KMS-11 (cell line): ENCODE measurements around the gene PARVA.
"Not testable (repeated sequence)": the region's sequence is repeated elsewhere in the genome, so short reads cannot be mapped to it uniquely, and the experiment has no call there.

Experiments used
- H2AFZ ChIP-seq: fragments of 200-600 bp; sonication (generic); 2 replicates; pipeline ENCODE4 v1.6.1; 2016; ENCODE audit warnings: antibody characterized with exemption, mixed run types, low read depth
- H3K27ac ChIP-seq: fragments of 200-600 bp; sonication (generic); 2 replicates; pipeline ENCODE4 v1.6.1; 2016; ENCODE audit warnings: mild to moderate bottlenecking, mixed run types
- H3K27me3 ChIP-seq: fragments of 200-600 bp; sonication (generic); 2 replicates; pipeline ENCODE4 v1.6.1; 2017; ENCODE audit warnings: mild to moderate bottlenecking, low read depth, mixed run types, moderate library complexity; ENCODE audit not compliant: insufficient read depth
- H3K36me3 ChIP-seq: fragments of 200-600 bp; sonication (generic); 2 replicates; pipeline ENCODE4 v1.6.1; 2017; ENCODE audit warnings: mild to moderate bottlenecking, mixed run types; ENCODE audit not compliant: insufficient read depth
- H3K4me1 ChIP-seq: fragments of 200-600 bp; sonication (generic); 2 replicates; pipeline ENCODE4 v1.6.1; 2016; ENCODE audit warnings: mild to moderate bottlenecking, low read depth, mixed run types; ENCODE audit not compliant: poor library complexity, severe bottlenecking
- H3K4me2 ChIP-seq: fragments of 200-600 bp; sonication (generic); 2 replicates; pipeline ENCODE4 v1.7.0; 2016; ENCODE audit warnings: mild to moderate bottlenecking, mixed run types
- H3K4me3 ChIP-seq: fragments of 200-600 bp; sonication (generic); IDR thresholded peaks from 2 replicates; pipeline ENCODE4 v1.6.1; 2017; ENCODE audit warnings: low read depth, low read length, mixed read lengths; ENCODE audit not compliant: insufficient read depth
- H3K79me2 ChIP-seq: fragments of 200-600 bp; sonication (generic); 2 replicates; pipeline ENCODE4 v1.6.1; 2016; ENCODE audit warnings: low read depth, mixed run types; ENCODE audit not compliant: insufficient read depth
- H3K9ac ChIP-seq: fragments of 200-600 bp; sonication (generic); 2 replicates; pipeline ENCODE4 v1.6.1; 2016; ENCODE audit warnings: mild to moderate bottlenecking, mixed run types
- H4K20me1 ChIP-seq: fragments of 200-600 bp; sonication (generic); 2 replicates; pipeline ENCODE4 v1.6.1; 2016; ENCODE audit warnings: mild to moderate bottlenecking, mixed run types; ENCODE audit not compliant: insufficient read depth
- TF ChIP-seq, protein P1 (sequence below): fragments of 200-600 bp; sonication (generic); conservative IDR thresholded peaks from 2 replicates; pipeline ENCODE4 v1.6.1; 2017; ENCODE audit warnings: low read depth, mild to moderate bottlenecking, antibody characterized with exemption, low read length, moderate library complexity, mixed read lengths

Gene PARVA

DNA sequence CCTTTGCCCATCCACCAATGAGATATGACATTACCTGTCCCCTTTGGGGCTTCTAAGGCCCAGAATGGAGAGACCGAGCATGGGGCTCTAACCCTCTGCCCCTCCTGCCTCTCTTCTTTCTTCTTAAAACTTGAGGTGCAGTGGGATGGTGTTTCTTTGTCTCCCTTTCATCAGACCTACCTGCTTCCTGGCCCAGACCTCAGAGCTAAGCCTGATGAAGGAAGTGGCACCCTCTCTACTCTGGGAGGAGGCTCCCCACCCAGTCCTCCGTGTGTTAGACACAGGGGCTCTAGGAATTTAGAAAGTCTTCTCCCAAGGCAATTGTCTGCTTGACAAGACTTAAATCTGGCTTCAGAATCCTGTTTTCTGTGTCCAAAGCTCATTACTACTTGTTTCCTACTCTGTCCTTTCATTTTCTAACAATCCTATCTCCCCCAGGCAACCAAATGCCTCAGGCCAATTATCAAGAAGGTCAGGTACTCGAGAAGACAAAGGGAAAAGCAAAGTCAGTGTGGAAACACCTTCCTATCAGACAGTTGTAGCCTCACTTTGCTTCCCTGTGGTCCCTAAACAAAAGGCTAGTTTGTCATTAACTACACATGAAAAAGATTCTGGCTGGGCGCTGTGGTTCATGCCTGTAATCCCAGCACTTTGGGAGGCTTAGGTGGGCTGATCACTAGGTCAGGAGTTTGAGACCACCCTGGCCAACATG lies 20.3 kb upstream of the PARVA start:
- no peaks in the 10 kb centered on the region for H3K27me3 ChIP-seq
- TF ChIP-seq, protein P1, sequence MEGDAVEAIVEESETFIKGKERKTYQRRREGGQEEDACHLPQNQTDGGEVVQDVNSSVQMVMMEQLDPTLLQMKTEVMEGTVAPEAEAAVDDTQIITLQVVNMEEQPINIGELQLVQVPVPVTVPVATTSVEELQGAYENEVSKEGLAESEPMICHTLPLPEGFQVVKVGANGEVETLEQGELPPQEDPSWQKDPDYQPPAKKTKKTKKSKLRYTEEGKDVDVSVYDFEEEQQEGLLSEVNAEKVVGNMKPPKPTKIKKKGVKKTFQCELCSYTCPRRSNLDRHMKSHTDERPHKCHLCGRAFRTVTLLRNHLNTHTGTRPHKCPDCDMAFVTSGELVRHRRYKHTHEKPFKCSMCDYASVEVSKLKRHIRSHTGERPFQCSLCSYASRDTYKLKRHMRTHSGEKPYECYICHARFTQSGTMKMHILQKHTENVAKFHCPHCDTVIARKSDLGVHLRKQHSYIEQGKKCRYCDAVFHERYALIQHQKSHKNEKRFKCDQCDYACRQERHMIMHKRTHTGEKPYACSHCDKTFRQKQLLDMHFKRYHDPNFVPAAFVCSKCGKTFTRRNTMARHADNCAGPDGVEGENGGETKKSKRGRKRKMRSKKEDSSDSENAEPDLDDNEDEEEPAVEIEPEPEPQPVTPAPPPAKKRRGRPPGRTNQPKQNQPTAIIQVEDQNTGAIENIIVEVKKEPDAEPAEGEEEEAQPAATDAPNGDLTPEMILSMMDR: no peak
- H3K4me2 ChIP-seq: no peak overlapping the region
- H4K20me1 ChIP-seq: no peaks in the 10 kb centered on the region
- H3K27ac ChIP-seq: no peak overlapping the region
- H3K9ac ChIP-seq: no peak overlapping the region
- no peak overlapping the region for H3K4me3 ChIP-seq
- no peaks in the 10 kb centered on the region for H3K36me3 ChIP-seq
- no peaks in the 10 kb centered on the region for H3K4me1 ChIP-seq
- no peak overlapping the region for H2AFZ ChIP-seq
- H3K79me2 ChIP-seq: no peaks in the 10 kb centered on the region

DNA sequence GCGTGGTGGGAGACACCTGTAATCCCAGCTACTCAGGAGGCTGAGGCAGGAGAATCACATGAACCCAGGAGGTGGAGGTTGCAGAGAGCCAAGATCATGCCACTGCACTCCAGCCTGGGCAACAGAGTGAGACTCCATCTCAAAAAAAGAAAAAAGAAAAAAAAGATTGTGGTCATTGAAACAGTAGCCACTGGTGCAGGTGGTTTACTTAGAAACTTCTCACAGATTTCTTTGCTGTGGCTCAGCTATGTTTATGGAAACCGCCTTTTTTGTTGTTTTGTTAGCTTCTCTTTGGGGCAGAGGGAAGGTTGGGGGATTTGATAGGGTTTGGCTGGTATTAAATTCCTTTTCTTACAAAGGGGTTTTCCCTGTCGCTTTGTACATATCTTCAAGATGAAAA lies 19.7 kb upstream of the PARVA start:
- not testable (repeated sequence) for H3K9ac ChIP-seq, H3K4me1 ChIP-seq, H2AFZ ChIP-seq, H3K4me3 ChIP-seq, H3K79me2 ChIP-seq, H3K36me3 ChIP-seq, H3K27me3 ChIP-seq, H4K20me1 ChIP-seq, H3K4me2 ChIP-seq, H3K27ac ChIP-seq

DNA sequence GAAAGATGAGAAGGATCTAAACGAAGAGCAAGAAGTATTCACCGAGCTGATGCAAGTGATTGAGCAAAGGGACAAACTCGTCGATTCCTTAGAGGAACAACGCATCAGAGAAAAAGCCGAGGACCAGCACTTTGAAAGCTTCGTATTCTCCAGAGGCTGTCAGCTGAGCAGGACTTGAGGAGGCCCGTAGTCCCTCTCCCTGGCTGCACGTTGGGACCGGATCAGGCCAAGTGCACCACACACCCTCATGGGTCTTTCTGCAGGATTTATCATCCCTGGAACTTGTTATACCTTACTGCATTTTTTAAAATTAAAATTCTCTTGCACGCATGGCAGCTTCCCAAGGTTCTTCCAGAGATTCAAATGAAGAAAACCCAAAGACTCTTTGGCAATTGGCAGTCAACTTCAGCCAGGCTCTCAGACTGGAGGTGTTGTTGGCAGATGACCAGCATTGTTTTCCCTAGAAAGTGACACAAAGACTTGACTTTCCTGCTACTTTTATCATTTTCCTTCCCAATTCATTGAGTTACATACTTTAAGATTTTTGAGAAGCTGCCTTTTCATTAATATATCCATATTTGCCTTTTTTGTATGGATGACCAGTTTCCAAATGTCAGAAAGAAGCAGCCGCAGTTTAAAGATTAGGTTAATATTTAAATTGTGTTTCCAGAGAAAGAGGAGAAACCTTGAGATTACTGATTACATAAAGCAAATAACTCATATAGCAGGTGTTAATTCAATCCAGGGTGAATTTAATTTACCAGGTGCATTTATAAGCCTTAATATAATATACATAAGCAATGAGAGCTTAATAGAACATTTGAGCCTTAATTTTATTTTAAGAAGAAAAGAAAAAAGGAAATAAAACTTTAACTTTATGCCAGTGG lies 18.8 kb upstream of the PARVA start:
- Histone ChIP-seq H4K20me1 (no peaks in the 10 kb centered on the region), H2AFZ (no peak overlapping the region), H3K36me3 (no peaks in the 10 kb centered on the region), H3K4me2 (no peak overlapping the region), H3K4me3 (no peak overlapping the region), H3K79me2 (no peaks in the 10 kb centered on the region), H3K4me1 (no peaks in the 10 kb centered on the region), H3K27ac (no peak overlapping the region), H3K27me3 (no peaks in the 10 kb centered on the region), H3K9ac (no peak overlapping the region)
- TF ChIP-seq, protein P1: no peak

DNA sequence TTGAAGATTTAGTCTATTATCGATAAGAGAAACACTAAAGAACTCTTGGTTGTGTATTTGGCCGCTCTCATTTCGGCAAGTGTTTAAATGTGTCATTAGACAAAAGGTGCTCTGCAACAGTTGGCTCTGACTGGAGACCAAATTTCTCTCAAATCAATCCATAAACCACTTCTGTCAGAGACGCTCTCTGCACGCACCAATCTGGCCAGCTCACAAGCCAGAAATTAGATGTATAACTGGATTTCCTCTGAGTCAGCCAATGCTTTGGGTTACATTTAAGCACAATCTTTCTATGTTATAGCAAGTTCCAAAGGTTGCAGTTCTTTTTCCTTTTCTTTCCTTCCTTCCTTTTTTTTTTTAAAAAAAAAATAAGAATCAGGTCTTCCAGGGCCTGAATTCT lies 17.6 kb upstream of the PARVA start:
- Histone ChIP-seq H3K27me3 (no peaks in the 10 kb centered on the region), H3K36me3 (no peaks in the 10 kb centered on the region), H3K9ac (no peak overlapping the region), H3K4me3 (no peak overlapping the region), H2AFZ (no peak overlapping the region), H3K79me2 (no peaks in the 10 kb centered on the region), H3K4me1 (no peaks in the 10 kb centered on the region), H3K27ac (no peak overlapping the region), H4K20me1 (no peaks in the 10 kb centered on the region), H3K4me2 (no peak overlapping the region)
- TF ChIP-seq, protein P1: no peak

DNA sequence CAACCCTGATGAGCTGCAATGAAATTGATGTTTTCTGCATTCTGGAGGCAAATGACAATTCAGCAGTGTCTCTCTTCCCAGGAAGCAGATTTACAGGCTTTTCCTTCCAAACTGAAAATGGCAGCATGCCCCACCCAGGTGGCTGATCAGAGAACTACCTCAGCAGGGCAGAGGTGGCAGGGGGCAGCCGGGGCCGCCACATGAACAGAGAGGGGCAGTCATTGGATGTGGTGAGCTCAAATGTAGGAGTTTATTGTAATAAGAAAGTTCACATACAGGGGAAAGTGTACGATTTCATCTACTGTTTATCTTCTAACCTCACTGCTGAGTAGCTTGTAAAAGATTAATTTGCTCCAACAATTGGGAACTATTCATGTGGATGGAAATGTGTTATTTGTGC lies 15.7 kb upstream of the PARVA start:
- Histone ChIP-seq H4K20me1 (no peaks in the 10 kb centered on the region), H3K4me3 (no peak overlapping the region), H3K9ac (no peak overlapping the region), H3K4me2 (no peak overlapping the region), H3K79me2 (no peaks in the 10 kb centered on the region), H2AFZ (no peak overlapping the region), H3K36me3 (no peaks in the 10 kb centered on the region), H3K27me3 (no peaks in the 10 kb centered on the region), H3K27ac (no peak overlapping the region), H3K4me1 (no peaks in the 10 kb centered on the region)
- TF ChIP-seq, protein P1: no peak
